Mesothelial cell of epicardium (in vitro differentiated cells): ENCODE measurements around the gene EXOC2. TPM values are rescaled to one million over a fixed set of nuclear protein-coding genes. Genes with fewer than 3 reads are reported as not detected.
"Not testable (repeated sequence)": the region's sequence is repeated elsewhere in the genome, so short reads cannot be mapped to it uniquely, and the experiment has no call there.

Experiments
- DNase-seq, 2 experiments: peaks; one replicate each; pipeline ENCODE4 v3.0.0; 2021; ENCODE audit warnings: low spot score in 2 of 2; ENCODE audit not compliant: unreplicated experiment in 2 of 2
- H3K27ac Mint-ChIP-seq: 2 replicates; pipeline ENCODE4 v1.8.0; 2021; ENCODE audit warnings: mixed read lengths
- H3K27me3 Mint-ChIP-seq: 2 replicates; pipeline ENCODE4 v1.8.0; 2021; ENCODE audit warnings: low read depth, mixed read lengths
- H3K36me3 Mint-ChIP-seq: 2 replicates; pipeline ENCODE4 v1.8.0; 2021; ENCODE audit warnings: mixed read lengths
- H3K4me1 Mint-ChIP-seq: 2 replicates; pipeline ENCODE4 v1.8.0; 2021; ENCODE audit warnings: mixed read lengths
- H3K4me3 Mint-ChIP-seq: 2 replicates; pipeline ENCODE4 v1.8.0; 2021; ENCODE audit warnings: mild to moderate bottlenecking, moderate library complexity, mixed read lengths
- H3K9me3 Mint-ChIP-seq: 2 replicates; pipeline ENCODE4 v1.8.0; 2021; ENCODE audit warnings: mixed read lengths
- total RNA-seq: library from RNA; stranded (reverse); gene quantifications from 3 replicates; pipeline ENCODE4 v1.2.1, GENCODE V29; 2021
- TF ChIP-seq, protein P1 (sequence below): fragments of 200-600 bp; sonication (generic); IDR thresholded peaks from one replicate; pipeline ENCODE4 v1.5.0; 2021; ENCODE audit warnings: antibody characterized with exemption; ENCODE audit not compliant: unreplicated experiment

Gene EXOC2
- total RNA-seq, 1 donor from 2014 or later: 22.9 TPM

DNA sequence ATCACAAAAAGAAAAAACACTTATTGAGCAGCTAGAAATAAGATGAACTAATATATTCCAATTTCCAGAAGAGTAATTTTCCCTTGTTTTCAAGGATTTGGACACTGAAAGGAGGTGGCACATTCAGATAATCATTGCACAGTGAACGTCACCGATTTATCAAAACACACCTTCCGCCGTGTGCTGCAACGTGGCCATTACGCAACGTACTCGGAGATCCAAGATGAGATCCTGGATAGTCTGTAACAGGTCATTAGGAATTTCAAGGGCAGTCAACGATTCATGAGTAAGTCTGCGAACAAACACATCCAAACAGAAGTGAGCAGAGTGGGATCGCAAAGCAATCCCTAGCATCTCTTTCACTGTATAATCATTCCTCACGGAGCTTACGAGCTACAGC, 129.1 kb downstream of the EXOC2 start:
- no peak for DNase-seq
- Mint-ChIP-seq H3K27ac (no peak overlapping the region), H3K9me3 (no peaks in the 10 kb centered on the region), H3K36me3 (peaks cover 29% of the 10 kb centered on the region), H3K4me1 (no peaks in the 10 kb centered on the region), H3K4me3 (no peak overlapping the region), H3K27me3 (no peaks in the 10 kb centered on the region)
- TF ChIP-seq, protein P1, sequence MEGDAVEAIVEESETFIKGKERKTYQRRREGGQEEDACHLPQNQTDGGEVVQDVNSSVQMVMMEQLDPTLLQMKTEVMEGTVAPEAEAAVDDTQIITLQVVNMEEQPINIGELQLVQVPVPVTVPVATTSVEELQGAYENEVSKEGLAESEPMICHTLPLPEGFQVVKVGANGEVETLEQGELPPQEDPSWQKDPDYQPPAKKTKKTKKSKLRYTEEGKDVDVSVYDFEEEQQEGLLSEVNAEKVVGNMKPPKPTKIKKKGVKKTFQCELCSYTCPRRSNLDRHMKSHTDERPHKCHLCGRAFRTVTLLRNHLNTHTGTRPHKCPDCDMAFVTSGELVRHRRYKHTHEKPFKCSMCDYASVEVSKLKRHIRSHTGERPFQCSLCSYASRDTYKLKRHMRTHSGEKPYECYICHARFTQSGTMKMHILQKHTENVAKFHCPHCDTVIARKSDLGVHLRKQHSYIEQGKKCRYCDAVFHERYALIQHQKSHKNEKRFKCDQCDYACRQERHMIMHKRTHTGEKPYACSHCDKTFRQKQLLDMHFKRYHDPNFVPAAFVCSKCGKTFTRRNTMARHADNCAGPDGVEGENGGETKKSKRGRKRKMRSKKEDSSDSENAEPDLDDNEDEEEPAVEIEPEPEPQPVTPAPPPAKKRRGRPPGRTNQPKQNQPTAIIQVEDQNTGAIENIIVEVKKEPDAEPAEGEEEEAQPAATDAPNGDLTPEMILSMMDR: no peak

DNA sequence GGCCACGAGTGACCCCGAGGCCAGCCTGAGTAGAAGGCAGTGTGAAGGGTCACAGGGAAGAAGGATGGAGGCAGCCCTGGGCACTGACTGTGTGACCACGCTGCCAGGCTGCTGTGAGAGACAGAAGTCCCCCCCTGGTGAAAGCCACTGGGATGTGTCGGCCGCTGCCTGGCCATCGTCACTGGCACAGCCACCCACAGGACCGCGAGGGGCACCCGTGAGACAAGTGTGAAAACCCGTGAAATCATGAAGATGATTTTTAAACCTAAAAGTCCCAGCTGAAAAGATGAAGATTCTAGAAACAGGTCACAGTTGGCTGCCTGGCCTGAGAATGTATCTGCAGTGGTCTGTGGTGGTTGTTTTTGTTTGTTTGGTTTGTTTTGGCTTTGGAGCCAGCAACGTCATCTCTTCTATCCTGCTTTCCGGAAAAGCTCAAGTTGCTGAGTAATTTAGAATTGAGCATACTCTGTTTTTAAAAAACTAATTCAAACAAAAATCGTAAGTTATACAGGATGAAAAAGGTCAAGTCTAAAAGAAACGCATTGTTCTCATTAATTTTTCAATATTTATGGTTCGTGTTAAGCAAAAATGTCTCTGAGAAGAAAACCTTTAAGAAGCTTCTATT, 130.8 kb downstream of the EXOC2 start:
- Mint-ChIP-seq H3K4me1 (no peaks in the 10 kb centered on the region), H3K27ac (no peak overlapping the region), H3K27me3 (no peaks in the 10 kb centered on the region), H3K36me3 (peaks cover 27% of the 10 kb centered on the region), H3K9me3 (no peaks in the 10 kb centered on the region), H3K4me3 (no peak overlapping the region)
- TF ChIP-seq, protein P1: no peak
- no peak for DNase-seq

DNA sequence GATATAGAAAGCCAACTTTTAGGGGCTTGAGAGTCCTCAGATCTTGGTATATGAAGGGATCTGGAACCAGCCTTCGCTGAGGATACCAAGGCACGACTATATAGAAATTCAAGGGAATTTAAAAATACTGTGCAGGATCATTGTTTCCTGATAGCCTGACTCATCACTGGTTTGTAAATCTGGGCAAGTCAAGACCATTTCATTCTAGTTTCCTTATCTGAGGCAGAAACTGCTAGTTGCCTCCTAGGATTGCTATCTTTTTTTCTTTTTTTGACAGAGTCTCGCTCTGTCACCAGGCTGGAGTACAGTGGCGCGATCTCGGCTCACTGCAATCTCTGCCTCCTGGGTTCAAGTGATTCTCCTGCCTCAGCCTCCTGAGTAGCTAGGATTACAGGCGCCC, 131.6 kb downstream of the EXOC2 start:
- not testable (repeated sequence) for H3K27me3 Mint-ChIP-seq, H3K4me1 Mint-ChIP-seq, H3K27ac Mint-ChIP-seq, DNase-seq, H3K4me3 Mint-ChIP-seq, H3K9me3 Mint-ChIP-seq
- peaks cover 30% of the 10 kb centered on the region for H3K36me3 Mint-ChIP-seq

DNA sequence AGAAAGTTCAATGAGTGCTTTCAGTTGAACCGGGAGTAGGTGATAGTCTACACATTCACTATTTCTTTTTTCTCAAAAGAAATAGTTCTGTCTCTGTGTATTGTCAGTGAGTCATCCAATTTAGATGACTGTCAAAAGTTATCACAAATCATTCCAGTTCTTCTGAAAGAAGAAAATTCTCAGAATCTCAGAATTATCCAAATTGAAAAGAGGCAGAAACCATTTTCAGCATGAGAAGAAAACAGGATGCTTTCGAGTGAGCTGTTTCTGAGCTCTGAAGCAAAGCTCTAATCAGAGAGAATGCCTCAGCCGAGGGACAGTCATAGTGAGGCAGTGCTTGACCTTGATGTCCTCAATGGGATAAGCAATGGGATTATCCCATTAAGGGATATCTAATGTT, 134.0 kb downstream of the EXOC2 start:
- H3K27ac Mint-ChIP-seq: no peak overlapping the region
- H3K27me3 Mint-ChIP-seq: no peaks in the 10 kb centered on the region
- no peak overlapping the region for H3K4me3 Mint-ChIP-seq
- no peaks in the 10 kb centered on the region for H3K9me3 Mint-ChIP-seq
- peaks cover 36% of the 10 kb centered on the region for H3K36me3 Mint-ChIP-seq
- no peaks in the 10 kb centered on the region for H3K4me1 Mint-ChIP-seq
- DNase-seq: no peak
- TF ChIP-seq, protein P1: no peak

DNA sequence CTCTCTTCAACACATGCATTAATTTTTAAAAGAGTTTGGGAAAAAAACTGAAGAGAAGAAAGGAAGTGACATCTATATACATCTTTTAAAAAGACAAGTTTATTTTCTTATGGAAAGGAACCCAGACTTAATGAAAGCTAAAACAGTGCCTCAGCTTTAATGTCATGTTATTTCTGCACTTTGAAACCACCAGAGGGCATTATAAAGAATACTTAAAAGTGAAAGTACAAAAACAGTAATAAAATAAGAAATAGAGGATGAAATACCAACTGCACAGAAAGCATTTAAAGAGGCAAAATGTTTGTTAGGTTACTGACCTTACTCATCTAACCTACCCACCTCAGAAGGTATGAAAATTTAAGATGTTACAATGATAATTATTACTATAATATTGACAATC, 134.8 kb downstream of the EXOC2 start:
- TF ChIP-seq, protein P1: no peak
- no peak overlapping the region for H3K27ac Mint-ChIP-seq
- DNase-seq: no peak
- H3K4me1 Mint-ChIP-seq: no peaks in the 10 kb centered on the region
- H3K4me3 Mint-ChIP-seq: no peak overlapping the region
- no peaks in the 10 kb centered on the region for H3K9me3 Mint-ChIP-seq
- H3K27me3 Mint-ChIP-seq: no peaks in the 10 kb centered on the region
- peaks cover 37% of the 10 kb centered on the region for H3K36me3 Mint-ChIP-seq

DNA sequence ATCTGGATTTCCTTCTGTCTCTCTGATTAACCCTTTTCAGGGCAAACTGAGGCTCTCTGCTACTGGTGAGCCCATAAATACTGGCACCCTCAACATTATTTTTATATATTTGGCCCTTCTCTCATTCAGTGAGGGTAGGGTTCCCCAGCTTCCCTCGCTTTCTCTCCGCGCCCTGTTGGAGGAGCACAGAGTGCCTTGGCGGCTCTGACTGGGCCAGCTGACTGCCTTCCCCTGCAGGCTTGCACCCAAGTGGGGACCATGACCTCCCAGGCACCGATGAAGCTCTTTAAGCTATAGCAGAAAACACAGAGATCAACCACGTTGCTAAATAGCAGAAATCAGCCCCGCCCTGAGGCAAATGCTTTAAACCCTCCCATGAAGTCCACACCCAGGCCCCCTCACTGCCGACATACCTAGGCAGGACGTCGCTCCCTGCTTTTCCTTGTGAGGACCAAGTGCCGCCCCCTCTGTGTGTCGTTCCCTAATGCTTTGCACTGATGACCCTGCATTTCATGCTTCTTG, 141.0 kb downstream of the EXOC2 start:
- H3K4me1 Mint-ChIP-seq: peaks cover 1% of the 10 kb centered on the region
- peaks cover 15% of the 10 kb centered on the region for H3K36me3 Mint-ChIP-seq
- TF ChIP-seq, protein P1: no peak
- no peak for DNase-seq
- no peaks in the 10 kb centered on the region for H3K9me3 Mint-ChIP-seq
- H3K27ac Mint-ChIP-seq: no peak overlapping the region
- H3K27me3 Mint-ChIP-seq: no peaks in the 10 kb centered on the region
- H3K4me3 Mint-ChIP-seq: no peak overlapping the region
